Neuron (in vitro differentiated cells): ENCODE measurements around the gene RIN1.
"Not testable (repeated sequence)": the region's sequence is repeated elsewhere in the genome, so short reads cannot be mapped to it uniquely, and the experiment has no call there.

Experiments
- H2AFZ ChIP-seq: one replicate; pipeline ENCODE4 v1.6.1; 2013; ENCODE audit warnings: low read depth, mild to moderate bottlenecking, inconsistent platforms, low read length, moderate library complexity
- H3K27me3 ChIP-seq: one replicate; pipeline ENCODE4 v1.6.1; 2013; ENCODE audit warnings: low read length; ENCODE audit not compliant: insufficient read depth
- H3K36me3 ChIP-seq: one replicate; pipeline ENCODE4 v1.6.1; 2013; ENCODE audit warnings: low read length; ENCODE audit not compliant: insufficient read depth
- H3K4me1 ChIP-seq: one replicate; pipeline ENCODE4 v1.6.1; 2013; ENCODE audit warnings: low read length; ENCODE audit not compliant: insufficient read depth
- H3K4me3 ChIP-seq: 2 replicates; pipeline ENCODE4 v1.5.1; 2013; ENCODE audit warnings: mild to moderate bottlenecking, low read length, moderate library complexity
- H3K9me3 ChIP-seq: one replicate; pipeline ENCODE4 v1.6.1; 2013; ENCODE audit warnings: low read length

RIN1 gene

GRCh38 chr11:66365711-66366619 is 29.7 kb upstream of the RIN1 start:
- H3K9me3 ChIP-seq, result no peaks in the 10 kb centered on the region
- peaks cover 4% of the 10 kb centered on the region for H3K36me3 ChIP-seq
- H3K27me3 ChIP-seq, result no peaks in the 10 kb centered on the region
- H3K4me1 ChIP-seq, result peaks cover 9% of the 10 kb centered on the region
- no peak overlapping the region for H3K4me3 ChIP-seq
- no peak overlapping the region for H2AFZ ChIP-seq

GRCh38 chr11:66365166-66365565 is 28.9 kb upstream of the RIN1 start:
- Histone ChIP-seq H2AFZ (no peak overlapping the region), H3K36me3 (peaks cover 4% of the 10 kb centered on the region), H3K9me3 (no peaks in the 10 kb centered on the region), H3K4me1 (peaks cover 6% of the 10 kb centered on the region), H3K27me3 (no peaks in the 10 kb centered on the region), H3K4me3 (no peak overlapping the region)

- H3K4me1 ChIP-seq, result peaks cover 3% of the 10 kb centered on the region
- no peaks in the 10 kb centered on the region for H3K9me3 ChIP-seq
- H3K4me3 ChIP-seq, result no peak overlapping the region
- no peak overlapping the region for H2AFZ ChIP-seq
- peaks cover 4% of the 10 kb centered on the region for H3K36me3 ChIP-seq
- H3K27me3 ChIP-seq, result no peaks in the 10 kb centered on the region
These were observed 27.7 kb upstream of the RIN1 start for GRCh38 chr11:66363805-66364535.

- no peaks in the 10 kb centered on the region for H3K9me3 ChIP-seq
- no peak overlapping the region for H2AFZ ChIP-seq
- no peaks in the 10 kb centered on the region for H3K27me3 ChIP-seq
- peaks cover 3% of the 10 kb centered on the region for H3K4me1 ChIP-seq
- no peak overlapping the region for H3K4me3 ChIP-seq
- peaks cover 4% of the 10 kb centered on the region for H3K36me3 ChIP-seq
These were observed 27.0 kb upstream of the RIN1 start for GRCh38 chr11:66363187-66363601.

GRCh38 chr11:66362481-66363147 is 26.4 kb upstream of the RIN1 start:
- Histone ChIP-seq H3K36me3 (peaks cover 4% of the 10 kb centered on the region), H2AFZ (no peak overlapping the region), H3K9me3 (no peaks in the 10 kb centered on the region), H3K4me3 (no peak overlapping the region), H3K4me1 (peaks cover 3% of the 10 kb centered on the region), H3K27me3 (no peaks in the 10 kb centered on the region)

GRCh38 chr11:66361502-66361941 is 25.3 kb upstream of the RIN1 start:
- no peaks in the 10 kb centered on the region for H3K9me3 ChIP-seq
- no peaks in the 10 kb centered on the region for H3K27me3 ChIP-seq
- no peak overlapping the region for H2AFZ ChIP-seq
- H3K36me3 ChIP-seq, result peaks cover 4% of the 10 kb centered on the region
- H3K4me3 ChIP-seq, result no peak overlapping the region
- peaks cover 3% of the 10 kb centered on the region for H3K4me1 ChIP-seq

GRCh38 chr11:66360406-66361073 is 24.3 kb upstream of the RIN1 start:
- Histone ChIP-seq H3K9me3 (no peaks in the 10 kb centered on the region), H3K27me3 (no peaks in the 10 kb centered on the region), H3K4me1 (peaks cover 3% of the 10 kb centered on the region), H3K4me3 (no peak overlapping the region), H3K36me3 (peaks cover 4% of the 10 kb centered on the region), H2AFZ (no peak overlapping the region)

- no peaks in the 10 kb centered on the region for H3K9me3 ChIP-seq
These were observed 23.4 kb upstream of the RIN1 start for GRCh38 chr11:66359662-66360087.

GRCh38 chr11:66350560-66351235 is 14.5 kb upstream of the RIN1 start:
- not testable (repeated sequence) for H2AFZ ChIP-seq, H3K4me3 ChIP-seq, H3K27me3 ChIP-seq, H3K9me3 ChIP-seq, H3K36me3 ChIP-seq
- peaks cover 13% of the 10 kb centered on the region for H3K4me1 ChIP-seq

More at GRCh38 chr11:66359662-66360087, 23.4 kb upstream of the RIN1 start:
- Histone ChIP-seq H2AFZ (no peak overlapping the region), H3K4me1 (peaks cover 3% of the 10 kb centered on the region), H3K27me3 (no peaks in the 10 kb centered on the region), H3K4me3 (no peak overlapping the region), H3K36me3 (peaks cover 4% of the 10 kb centered on the region)

GRCh38 chr11:66349084-66349386 is 12.8 kb upstream of the RIN1 start:
- H3K4me1 ChIP-seq, result peaks cover 22% of the 10 kb centered on the region
- H3K4me3 ChIP-seq, result no peak overlapping the region

GRCh38 chr11:66347425-66348276 is 11.4 kb upstream of the RIN1 start, which contains the start of gene B4GAT1:
B4GAT1 (minus strand) TSS chr11:66347629; CDS start chr11:66347545, 84 bp downstream.
- Histone ChIP-seq H3K36me3 (peaks cover 3% of the 10 kb centered on the region), H3K27me3 (no peaks in the 10 kb centered on the region), H3K9me3 (no peaks in the 10 kb centered on the region), H2AFZ (peak within 1 kb of the TSS; percentile 59), H3K4me1 (peaks cover 29% of the 10 kb centered on the region), H3K4me3 (peak within 1 kb of the TSS; percentile 91)

More at GRCh38 chr11:66349084-66349386, 12.8 kb upstream of the RIN1 start:
- peaks cover 5% of the 10 kb centered on the region for H3K36me3 ChIP-seq
- H3K9me3 ChIP-seq, result no peaks in the 10 kb centered on the region
- no peak overlapping the region for H2AFZ ChIP-seq
- H3K27me3 ChIP-seq, result no peaks in the 10 kb centered on the region
